ENCODE data around the gene PLPPR4. TPM values are rescaled to one million over a fixed set of nuclear protein-coding genes. Genes with fewer than 3 reads are reported as not detected.

Gene PLPPR4
- total and polyA plus RNA-seq, 12 donors = 0.12 to 0.97 (median 0.36) TPM

- WGBS, 2 donors = 86 to 97% methylated on average over 1 of the region's 1 CpG
- peaks cover 0 to 11% (median 6%) of the 10 kb centered on the region in 9 donors for H3K4me1 ChIP-seq
Measured at GRCh38 chr1:99268021-99268420, 3.7 kb downstream of the PLPPR4 start.

GRCh38 chr1:99269321-99269720, 5.0 kb downstream of the PLPPR4 start:
- H3K27ac ChIP-seq = no peak overlapping the region
- ATAC-seq (no peak), DNase-seq (no peak)
- H3K9me3 ChIP-seq = peaks cover 0 to 6% (median 0%) of the 10 kb centered on the region in 11 donors
- intact Hi-C loops (cut with DNase I) = no loop called here
- TF ChIP-seq CTCF (IDR thresholded peaks at IDR 0.05) = no peak
- H3K27me3 ChIP-seq = peaks cover 0 to 20% (median 6%) of the 10 kb centered on the region in 7 donors
- no peak overlapping the region for H3K4me3 ChIP-seq
- H3K36me3 ChIP-seq = no peaks in the 10 kb centered on the region
- peaks cover 0 to 6% (median 5%) of the 10 kb centered on the region in 9 donors for H3K4me1 ChIP-seq

More at GRCh38 chr1:99268021-99268420, 3.7 kb downstream of the PLPPR4 start:
- H3K9me3 ChIP-seq = peaks cover 0 to 3% (median 0%) of the 10 kb centered on the region in 11 donors
- H3K4me3 ChIP-seq = no peak overlapping the region
- no peak overlapping the region for H3K27ac ChIP-seq
- DNase-seq = no peak
- ATAC-seq = no peak
- TF ChIP-seq CTCF (IDR thresholded peaks at IDR 0.05) = no peak
- H3K27me3 ChIP-seq = peaks cover 0 to 30% (median 6%) of the 10 kb centered on the region in 7 donors
- H3K36me3 ChIP-seq = no peaks in the 10 kb centered on the region
- intact Hi-C loops (cut with DNase I) = no loop called here

GRCh38 chr1:99270646-99271045, 6.4 kb downstream of the PLPPR4 start:
- Histone ChIP-seq H3K9me3 (peaks cover 0 to 7% (median 0%) of the 10 kb centered on the region in 11 donors), H3K4me1 (no peaks in the 10 kb centered on the region), H3K36me3 (no peaks in the 10 kb centered on the region), H3K27me3 (peaks cover 0 to 8% (median 0%) of the 10 kb centered on the region in 7 donors), H3K27ac (no peak overlapping the region), H3K4me3 (no peak overlapping the region)
- WGBS, 2 donors = 77 to 80% methylated on average over 1 of the region's 1 CpG
- ATAC-seq (no peak), DNase-seq (no peak)
- intact Hi-C loops (cut with DNase I) = no loop called here
- no peak for TF ChIP-seq CTCF (IDR thresholded peaks at IDR 0.05)

GRCh38 chr1:99271249-99271648, 7.0 kb downstream of the PLPPR4 start:
- DNase-seq (no peak), ATAC-seq (no peak)
- no peak for TF ChIP-seq CTCF (IDR thresholded peaks at IDR 0.05)
- intact Hi-C loops (cut with DNase I) = no loop called here
- Histone ChIP-seq H3K36me3 (no peaks in the 10 kb centered on the region), H3K27me3 (peaks cover 0 to 2% (median 0%) of the 10 kb centered on the region in 7 donors), H3K4me1 (no peaks in the 10 kb centered on the region), H3K27ac (no peak overlapping the region), H3K9me3 (peaks cover 0 to 7% (median 0%) of the 10 kb centered on the region in 11 donors), H3K4me3 (no peak overlapping the region)

All from heart right ventricle (tissue), 16 donors.